AG04450 (cell line): ENCODE data around the gene BHLHE41. TPM values are rescaled to one million over a fixed set of nuclear protein-coding genes. Genes with fewer than 3 reads are reported as not detected.

Experiments used
- CTCF ChIA-PET: fragments of 300-600, 350-600 bp; formaldehyde crosslinking; extraction: SDS; loops from one replicate; lab custom pipeline; 2022; ENCODE audit warnings: antibody characterized with exemption, inconsistent platforms; lab: Charles Lee
- POLR2A ChIA-PET: fragments of 350-600 bp; formaldehyde crosslinking; extraction: SDS; loops from one replicate; lab custom pipeline; 2021; ENCODE audit warnings: antibody characterized with exemption, inconsistent platforms; lab: Yijun Ruan, JAX
- DNase-seq: peaks from one replicate; pipeline ENCODE4 v3.0.0-alpha.2; 2011; ENCODE audit warnings: low read depth, low spot score
- H3K27ac ChIP-seq: one replicate; pipeline ENCODE4 v1.5.1; 2012; ENCODE audit warnings: low read depth, low read length, control low read depth
- H3K27me3 ChIP-seq: one replicate; pipeline ENCODE4 v1.6.0; 2012; ENCODE audit warnings: low read length; ENCODE audit not compliant: control insufficient read depth, insufficient read depth
- H3K4me3 ChIP-seq: 2 replicates; pipeline ENCODE4 v1.5.1; 2011; ENCODE audit warnings: mild to moderate bottlenecking, low read depth, low read length, control low read depth
- H3K9me3 ChIP-seq: 2 replicates; pipeline ENCODE4 v1.5.1; 2012; ENCODE audit warnings: low read length; ENCODE audit not compliant: control insufficient read depth, insufficient read depth
- CTCF ChIP-seq: IDR thresholded peaks from 2 replicates; pipeline ENCODE4 v1.5.1; 2011; ENCODE audit warnings: low read depth, low read length, control low read depth, inconsistent platforms
- polyA minus RNA-seq: library from RNA; depleted of rRNA, polyadenylated mRNA; stranded (reverse); fragments of >200 nt; gene quantifications from 2 replicates; pipeline ENCODE4 v1.2.3, GENCODE V29; 2011; rRNA and poly(A)+ RNA removed
- polyA plus RNA-seq: library from polyadenylated mRNA; depleted of rRNA; stranded (reverse); fragments of >200 nt; gene quantifications from 2 replicates; pipeline ENCODE4 v1.2.3, GENCODE V29; 2011; rRNA removed

The BHLHE41 gene
- polyA plus RNA-seq (0.96 and 1.7 TPM in 2 replicates), polyA minus RNA-seq (1.4 and 2.6 TPM in 2 replicates)

DNA sequence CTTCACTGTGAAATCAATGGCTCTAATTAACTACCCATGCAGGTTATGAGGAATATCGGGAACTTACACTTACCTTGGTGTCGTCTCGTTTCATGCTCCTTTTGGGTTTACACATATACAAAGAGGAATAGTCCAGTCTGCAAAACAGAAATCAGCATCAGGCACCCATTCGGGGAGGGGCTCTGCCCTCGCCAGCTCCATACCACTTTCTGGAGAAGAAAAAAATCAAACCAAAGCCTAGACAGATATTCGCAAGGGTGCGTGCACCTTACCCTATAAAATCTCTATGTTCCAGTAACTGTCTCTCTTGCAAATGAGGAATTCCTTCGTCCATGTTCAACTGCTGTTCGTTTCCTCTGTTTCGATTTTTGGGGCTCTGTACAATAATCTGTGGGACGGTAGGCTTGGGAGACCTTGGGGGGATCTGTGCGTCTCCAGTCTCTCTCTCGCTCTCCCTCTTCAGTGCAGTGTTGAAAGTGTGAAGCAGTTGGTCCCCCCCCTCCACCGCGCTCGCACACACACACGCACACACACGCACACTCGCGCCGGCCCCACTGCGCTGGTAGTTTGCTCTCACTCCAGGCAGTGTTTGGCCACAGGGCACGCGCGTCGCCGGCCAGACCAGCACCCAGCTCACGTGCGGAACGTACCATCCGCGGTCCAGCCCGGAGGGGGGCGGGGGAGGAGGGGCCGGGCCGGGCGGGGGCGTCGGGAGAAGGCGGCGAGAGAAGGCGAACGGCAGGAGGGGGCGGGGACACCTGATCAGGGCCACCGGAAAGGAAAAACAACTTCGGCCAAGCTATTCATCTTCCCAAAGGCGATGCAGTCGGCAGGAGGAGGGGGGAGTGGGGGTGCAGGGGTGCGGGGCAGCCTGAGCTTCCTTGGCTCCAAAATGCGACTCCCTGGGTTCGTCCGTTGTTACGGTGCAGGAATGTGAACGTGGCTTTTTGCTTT lies at the start of gene BHLHE41:
Gene BHLHE41 (minus strand): TSS at position 592 of the 954 bp plus-strand sequence. CDS start 258 bp downstream, at position 334.
- POLR2A ChIA-PET = interaction anchor here (1.7 to 3.7 kb wide), 2 partner anchors 29 to 71 kb away, joined by 6 to 9 read pairs; partner anchors contain the start of gene SSPN
- TF ChIP-seq CTCF = no peak
- CTCF ChIA-PET = interaction anchor here (0.6 to 1.9 kb wide), 6 partner anchors 15 to 1358 kb away, joined by 3 to 9 read pairs (median 5); no protein-coding TSS in a partner anchor
- peak within 1 kb of the TSS; percentile 23 for H3K27ac ChIP-seq
- no peak for DNase-seq
- no peaks in the 10 kb centered on the region for H3K27me3 ChIP-seq
- H3K9me3 ChIP-seq = no peaks in the 10 kb centered on the region; the same call in 1 of the 2 replicates
- peak within 1 kb of the TSS; percentile 75 for H3K4me3 ChIP-seq

- ChIA-PET POLR2A (no interaction called here), CTCF (no interaction called here)
- no peak for TF ChIP-seq CTCF
- no peak overlapping the region for H3K27ac ChIP-seq
- H3K9me3 ChIP-seq = no peaks in the 10 kb centered on the region
- no peak for DNase-seq
- no peaks in the 10 kb centered on the region for H3K27me3 ChIP-seq
- no peak overlapping the region for H3K4me3 ChIP-seq
Observed at GRCh38 chr12:26172946-26173552, 48.2 kb upstream of the BHLHE41 start.

- POLR2A ChIA-PET = no interaction called here
- CTCF ChIA-PET = no interaction called here
- no peaks in the 10 kb centered on the region for H3K27me3 ChIP-seq
- H3K9me3 ChIP-seq = no peaks in the 10 kb centered on the region
- TF ChIP-seq CTCF = no peak
- DNase-seq = no peak
- H3K27ac ChIP-seq = no peak overlapping the region
- no peak overlapping the region for H3K4me3 ChIP-seq
Observed at GRCh38 chr12:26172539-26172938, 47.7 kb upstream of the BHLHE41 start.

DNA sequence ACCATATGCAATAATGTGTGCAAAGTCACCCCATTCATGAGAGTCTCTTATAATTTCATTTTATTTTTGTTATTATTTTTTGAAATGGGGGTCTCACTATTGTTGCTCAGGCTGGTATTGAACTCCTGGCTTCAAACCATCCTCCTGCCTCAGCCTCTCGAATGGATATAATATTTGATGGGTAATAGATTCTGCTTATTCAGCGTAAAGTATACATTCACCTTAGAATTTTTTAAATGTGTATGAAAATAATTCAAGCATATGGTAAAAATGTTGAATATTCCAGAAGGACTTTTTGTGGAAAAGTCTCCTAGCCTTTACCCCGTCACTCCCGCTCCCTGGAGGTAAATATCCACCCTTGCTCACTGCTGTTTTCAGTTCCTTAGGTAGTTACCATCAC lies 47.2 kb upstream of the BHLHE41 start:
- ChIA-PET POLR2A (no interaction called here), CTCF (no interaction called here)
- no peak for TF ChIP-seq CTCF

More for the DNA sequence above, 47.2 kb upstream of the BHLHE41 start:
- Histone ChIP-seq H3K27ac (no peak overlapping the region), H3K27me3 (no peaks in the 10 kb centered on the region), H3K9me3 (no peaks in the 10 kb centered on the region), H3K4me3 (no peak overlapping the region)
- no peak for DNase-seq
